H9 (cell line): ENCODE results near the gene PANX2. TPM values are rescaled to one million over a fixed set of nuclear protein-coding genes. Genes with fewer than 3 reads are reported as not detected.
A peak's percentile ranks its signal among the peaks of the same experiment; 100 is the strongest.

Experiments used
- DNase-seq: peaks from one replicate; pipeline ENCODE4 v3.0.0-alpha.2; 2017
- H2AFZ ChIP-seq: one replicate; pipeline ENCODE4 v1.6.1; 2013; ENCODE audit warnings: mild to moderate bottlenecking, low read length, control low read depth, moderate library complexity
- H2AK5ac ChIP-seq: 2 replicates; pipeline ENCODE4 v1.6.1; 2013; ENCODE audit warnings: low read length, control low read depth, mixed read lengths; ENCODE audit not compliant: insufficient read length
- H2BK120ac ChIP-seq: one replicate; pipeline ENCODE4 v1.6.1; 2013; ENCODE audit warnings: low read depth, mild to moderate bottlenecking, low read length, control low read depth, inconsistent platforms; ENCODE audit not compliant: poor library complexity, severe bottlenecking
- H2BK12ac ChIP-seq: 2 replicates; pipeline ENCODE4 v1.6.1; 2013; ENCODE audit warnings: low read length, control low read depth, mixed read lengths, low read depth; ENCODE audit not compliant: insufficient read length
- H2BK15ac ChIP-seq: 2 replicates; pipeline ENCODE4 v1.6.1; 2013; ENCODE audit warnings: low read depth, low read length, control low read depth
- H2BK20ac ChIP-seq: one replicate; pipeline ENCODE4 v1.6.1; 2013; ENCODE audit warnings: low read depth, mild to moderate bottlenecking, low read length, control low read depth, inconsistent platforms; ENCODE audit not compliant: poor library complexity, severe bottlenecking
- H2BK5ac ChIP-seq: 2 replicates; pipeline ENCODE4 v1.6.1; 2013; ENCODE audit warnings: low read length, control low read depth, mixed read lengths; ENCODE audit not compliant: insufficient read length
- H3K14ac ChIP-seq: 2 replicates; pipeline ENCODE4 v1.6.1; 2013; ENCODE audit warnings: low read length, control low read depth; ENCODE audit not compliant: insufficient read depth
- H3K18ac ChIP-seq: 2 replicates; pipeline ENCODE4 v1.6.1; 2013; ENCODE audit warnings: low read depth, mild to moderate bottlenecking, mixed read lengths, low read length, control low read depth; ENCODE audit not compliant: insufficient read length
- H3K23ac ChIP-seq: 2 replicates; pipeline ENCODE4 v1.6.1; 2013; ENCODE audit warnings: low read length, control low read depth, mixed read lengths, low read depth; ENCODE audit not compliant: insufficient read length
- H3K23me2 ChIP-seq: 2 replicates; pipeline ENCODE4 v1.6.1; 2013; ENCODE audit warnings: low read depth, mild to moderate bottlenecking, mixed read lengths, low read length, control low read depth; ENCODE audit not compliant: insufficient read length, poor library complexity, severe bottlenecking
- H3K27ac ChIP-seq: 2 replicates; pipeline ENCODE4 v1.5.1; 2013; ENCODE audit warnings: low read length, control low read depth, mixed read lengths, low read depth; ENCODE audit not compliant: insufficient read length
- H3K27me3 ChIP-seq: 2 replicates; pipeline ENCODE4 v1.6.1; 2013; ENCODE audit warnings: low read length, control low read depth, inconsistent platforms; ENCODE audit not compliant: insufficient read depth
- H3K4ac ChIP-seq: 2 replicates; pipeline ENCODE4 v1.6.1; 2013; ENCODE audit warnings: low read depth, mild to moderate bottlenecking, control low read depth, inconsistent platforms, low read length, moderate library complexity
- H3K4me1 ChIP-seq: 2 replicates; pipeline ENCODE4 v1.6.1; 2013; ENCODE audit warnings: low read length, control low read depth, inconsistent platforms; ENCODE audit not compliant: insufficient read depth
- H3K4me2 ChIP-seq: 2 replicates; pipeline ENCODE4 v1.6.1; 2013; ENCODE audit warnings: low read length, control low read depth, mixed read lengths; ENCODE audit not compliant: insufficient read length, insufficient read depth
- H3K56ac ChIP-seq: 2 replicates; pipeline ENCODE4 v1.6.1; 2013; ENCODE audit warnings: low read depth, mild to moderate bottlenecking, mixed read lengths, low read length, control low read depth; ENCODE audit not compliant: insufficient read length
- H3K79me1 ChIP-seq: 2 replicates; pipeline ENCODE4 v1.6.1; 2013; ENCODE audit warnings: low read depth, mild to moderate bottlenecking, moderate library complexity, low read length, control low read depth, inconsistent platforms; ENCODE audit not compliant: insufficient read depth, poor library complexity, severe bottlenecking
- H3K79me2 ChIP-seq: 2 replicates; pipeline ENCODE4 v1.6.1; 2013; ENCODE audit warnings: low read length, control low read depth, inconsistent platforms; ENCODE audit not compliant: insufficient read depth
- H3K9ac ChIP-seq: 2 replicates; pipeline ENCODE4 v1.6.1; 2013; ENCODE audit warnings: low read length, control low read depth, mixed read lengths; ENCODE audit not compliant: insufficient read length; ENCODE audit errors: extremely low read depth
- H3K9me3 ChIP-seq: one replicate; pipeline ENCODE4 v1.6.1; 2013; ENCODE audit warnings: low read depth, low read length, inconsistent platforms; ENCODE audit not compliant: control insufficient read depth
- H3T11ph ChIP-seq: one replicate; pipeline ENCODE4 v1.6.1; 2013; ENCODE audit warnings: mild to moderate bottlenecking, low read length, control low read depth, inconsistent platforms
- H4K20me1 ChIP-seq: one replicate; pipeline ENCODE4 v1.6.1; 2013; ENCODE audit not compliant: control insufficient read depth, insufficient read length, insufficient read depth
- H4K5ac ChIP-seq: 2 replicates; pipeline ENCODE4 v1.6.1; 2013; ENCODE audit warnings: low read depth, mild to moderate bottlenecking, mixed read lengths, low read length, control low read depth; ENCODE audit not compliant: insufficient read length
- H4K8ac ChIP-seq: replicated peaks from 2 replicates; pipeline ENCODE4 v1.6.1; 2013; ENCODE audit warnings: low read length, control low read depth, mixed read lengths, low read depth; ENCODE audit not compliant: insufficient read length
- H4K91ac ChIP-seq: 2 replicates; pipeline ENCODE4 v1.6.1; 2013; ENCODE audit warnings: low read depth, mild to moderate bottlenecking, moderate library complexity, mixed read lengths, low read length, control low read depth; ENCODE audit not compliant: insufficient read length
- H3K27ac Mint-ChIP-seq, 3 experiments: 2 replicates in 2 of 3; 3 replicates in 1 of 3; pipeline ENCODE4 v1.8.0; 2020 to 2021; ENCODE audit warnings: mixed read lengths in 3 of 3, mild to moderate bottlenecking in 1 of 3, moderate library complexity in 1 of 3
- H3K27me3 Mint-ChIP-seq: 2 replicates; pipeline ENCODE4 v1.8.0; 2021; ENCODE audit warnings: low read depth, mild to moderate bottlenecking, moderate library complexity, mixed read lengths
- H3K36me3 Mint-ChIP-seq, 3 experiments: 2 replicates in 2 of 3; 3 replicates in 1 of 3; pipeline ENCODE4 v1.8.0; 2020 to 2021; ENCODE audit warnings: low read depth in 3 of 3, mixed read lengths in 3 of 3; ENCODE audit not compliant: insufficient read depth in 1 of 3
- H3K4me1 Mint-ChIP-seq, 2 experiments: 2 replicates each; pipeline ENCODE4 v1.8.0; 2020; ENCODE audit warnings: mixed read lengths in 2 of 2
- H3K4me3 Mint-ChIP-seq, 2 experiments: 2 replicates in 1 of 2; 3 replicates in 1 of 2; pipeline ENCODE4 v1.8.0; 2020 to 2021; ENCODE audit warnings: mild to moderate bottlenecking in 2 of 2, mixed read lengths in 2 of 2, moderate library complexity in 1 of 2
- H3K9me3 Mint-ChIP-seq, 2 experiments: 2 replicates in 1 of 2; 3 replicates in 1 of 2; pipeline ENCODE4 v1.8.0; 2020; ENCODE audit warnings: mild to moderate bottlenecking in 2 of 2, mixed read lengths in 2 of 2, moderate library complexity in 1 of 2
- CTCF ChIP-seq: fragments of 200-600 bp; sonication (generic); conservative IDR thresholded peaks from 3 replicates; pipeline ENCODE4 v1.8.0; 2021; ENCODE audit warnings: antibody characterized with exemption, mild to moderate bottlenecking
- WGBS: extraction: QIAGEN DNeasy Blood & Tissue Kit; methylation state at CpG from one replicate; pipeline ENCODE4 v1.1.7; 2013; ENCODE audit warnings: missing lambda C conversion rate, low lambda C conversion rate, mixed read lengths; ENCODE audit not compliant: insufficient read length; ENCODE audit errors: extremely low coverage; 5-methylcytosine and 5-hydroxymethylcytosine counted together
- total RNA-seq: library from RNA; stranded (reverse); gene quantifications from 2 replicates; pipeline ENCODE4 v1.2.1, GENCODE V29; 2021

The PANX2 gene
- total RNA-seq, 1 experiment from 2014 or later, result 8.0 TPM

- Histone ChIP-seq H2BK5ac (no peak overlapping the region), H3K27me3 (no peaks in the 10 kb centered on the region), H2AFZ (no peak overlapping the region), H3K56ac (no peak overlapping the region), H2BK15ac (no peak overlapping the region), H3K4me1 (no peaks in the 10 kb centered on the region), H3K79me1 (no peaks in the 10 kb centered on the region), H4K5ac (no peak overlapping the region), H4K91ac (no peak overlapping the region), H3K4ac (no peak overlapping the region), H3K79me2 (peaks cover 5% of the 10 kb centered on the region; the same call in 1 of the 2 replicates), H3K23ac (no peak overlapping the region), H3K18ac (no peak overlapping the region), H3K4me2 (no peak overlapping the region), H2AK5ac (no peak overlapping the region), H2BK120ac (no peak overlapping the region), H3T11ph (no peak overlapping the region), H2BK20ac (no peak overlapping the region), H3K9ac (no peak overlapping the region), H4K8ac (no peak overlapping the region), H3K14ac (no peak overlapping the region), H4K20me1 (no peaks in the 10 kb centered on the region), H3K23me2 (peaks cover 8% of the 10 kb centered on the region), H3K9me3 (no peaks in the 10 kb centered on the region), H2BK12ac (no peak overlapping the region), H3K27ac (no peak overlapping the region)
- peak; percentile 84 for DNase-seq
- H3K4me1 Mint-ChIP-seq, result peaks cover 7 to 22% of the 10 kb centered on the region in 2 experiments
- H3K9me3 Mint-ChIP-seq, result no peaks in the 10 kb centered on the region
- TF ChIP-seq CTCF, result peak; percentile 57
- peak overlapping the region; percentile 29 to 34; a peak in 3 of 5 replicates for H3K4me3 Mint-ChIP-seq
- H3K27me3 Mint-ChIP-seq, result no peaks in the 10 kb centered on the region; the same call in 1 of the 2 replicates
- no peak overlapping the region for H3K27ac Mint-ChIP-seq
- peaks cover 6 to 11% (median 7%) of the 10 kb centered on the region in 3 experiments for H3K36me3 Mint-ChIP-seq
- WGBS, result no CpG with 5 or more reads among the region's 43 CpGs
These were observed 19.8 kb downstream of the PANX2 start for GRCh38 chr22:50190182-50190940.
